Loucy (cell line): ENCODE measurements around the gene ALDH1A2.

Source experiments
- H2AFZ ChIP-seq: fragments of 200-600 bp; sonication (generic); 2 replicates; pipeline ENCODE4 v1.6.0; 2016; ENCODE audit warnings: antibody characterized with exemption, mild to moderate bottlenecking, low read length, moderate library complexity
- H3F3A ChIP-seq: fragments of 200-600 bp; 2 replicates; pipeline ENCODE4 v1.6.0; 2016; ENCODE audit warnings: antibody characterized with exemption, low read depth, mild to moderate bottlenecking
- H3K27me3 ChIP-seq: fragments of 200-600 bp; sonication (generic); 2 replicates; pipeline ENCODE4 v1.6.1; 2014; ENCODE audit warnings: low read length, mild to moderate bottlenecking; ENCODE audit not compliant: insufficient read depth, poor library complexity, severe bottlenecking
- H3K36me3 ChIP-seq: fragments of 200-600 bp; sonication (generic); 2 replicates; pipeline ENCODE4 v1.6.1; 2016; ENCODE audit warnings: low read length; ENCODE audit not compliant: insufficient read depth
- H3K4me1 ChIP-seq: fragments of 200-600 bp; sonication (generic); 2 replicates; pipeline ENCODE4 v1.5.1; 2014; ENCODE audit warnings: low read length, mild to moderate bottlenecking; ENCODE audit not compliant: insufficient read depth, poor library complexity, severe bottlenecking
- H3K4me2 ChIP-seq: fragments of 200-600 bp; sonication (generic); 2 replicates; pipeline ENCODE4 v1.6.0; 2014; ENCODE audit warnings: antibody characterized with exemption, low read length, low read depth, mild to moderate bottlenecking; ENCODE audit not compliant: poor library complexity, severe bottlenecking
- H3K4me3 ChIP-seq: fragments of 200-600 bp; sonication (generic); 2 replicates; pipeline ENCODE4 v1.5.1; 2014; ENCODE audit warnings: low read length, mild to moderate bottlenecking, mixed read lengths; ENCODE audit not compliant: poor library complexity, severe bottlenecking
- H3K79me2 ChIP-seq: fragments of 200-600 bp; sonication (generic); 2 replicates; pipeline ENCODE4 v1.6.1; 2014; ENCODE audit warnings: low read length; ENCODE audit not compliant: insufficient read depth
- H3K9ac ChIP-seq: fragments of 200-600 bp; sonication (generic); 2 replicates; pipeline ENCODE4 v1.6.0; 2014; ENCODE audit warnings: mild to moderate bottlenecking, low read depth, low read length, moderate library complexity; ENCODE audit not compliant: poor library complexity, severe bottlenecking
- H3K9me2 ChIP-seq: fragments of 200-600 bp; sonication (generic); replicated peaks from 2 replicates; pipeline ENCODE4 v1.6.1; 2016; ENCODE audit warnings: low read depth, low read length, mixed read lengths
- H3K9me3 ChIP-seq: fragments of 200-600 bp; sonication (generic); 2 replicates; pipeline ENCODE4 v1.6.1; 2014; ENCODE audit warnings: mild to moderate bottlenecking, antibody characterized with exemption, low read length, low read depth; ENCODE audit not compliant: insufficient read depth
- H4K20me1 ChIP-seq: fragments of 200-600 bp; sonication (generic); 2 replicates; pipeline ENCODE4 v1.6.0; 2014; ENCODE audit warnings: antibody characterized with exemption, low read length, mild to moderate bottlenecking; ENCODE audit not compliant: insufficient read depth, poor library complexity, severe bottlenecking
- EZH2phosphoT487 ChIP-seq: fragments of 200-600 bp; IDR thresholded peaks from 2 replicates; pipeline ENCODE4 v1.6.1; 2018; ENCODE audit warnings: antibody characterized with exemption, mild to moderate bottlenecking, moderate library complexity, borderline replicate concordance
- TF ChIP-seq, protein P1 (sequence below): fragments of 200-600 bp; sonication (generic); conservative IDR thresholded peaks from 2 replicates; pipeline ENCODE4 v1.5.1; 2014; ENCODE audit warnings: mild to moderate bottlenecking, antibody characterized with exemption, low read length

The ALDH1A2 gene

DNA sequence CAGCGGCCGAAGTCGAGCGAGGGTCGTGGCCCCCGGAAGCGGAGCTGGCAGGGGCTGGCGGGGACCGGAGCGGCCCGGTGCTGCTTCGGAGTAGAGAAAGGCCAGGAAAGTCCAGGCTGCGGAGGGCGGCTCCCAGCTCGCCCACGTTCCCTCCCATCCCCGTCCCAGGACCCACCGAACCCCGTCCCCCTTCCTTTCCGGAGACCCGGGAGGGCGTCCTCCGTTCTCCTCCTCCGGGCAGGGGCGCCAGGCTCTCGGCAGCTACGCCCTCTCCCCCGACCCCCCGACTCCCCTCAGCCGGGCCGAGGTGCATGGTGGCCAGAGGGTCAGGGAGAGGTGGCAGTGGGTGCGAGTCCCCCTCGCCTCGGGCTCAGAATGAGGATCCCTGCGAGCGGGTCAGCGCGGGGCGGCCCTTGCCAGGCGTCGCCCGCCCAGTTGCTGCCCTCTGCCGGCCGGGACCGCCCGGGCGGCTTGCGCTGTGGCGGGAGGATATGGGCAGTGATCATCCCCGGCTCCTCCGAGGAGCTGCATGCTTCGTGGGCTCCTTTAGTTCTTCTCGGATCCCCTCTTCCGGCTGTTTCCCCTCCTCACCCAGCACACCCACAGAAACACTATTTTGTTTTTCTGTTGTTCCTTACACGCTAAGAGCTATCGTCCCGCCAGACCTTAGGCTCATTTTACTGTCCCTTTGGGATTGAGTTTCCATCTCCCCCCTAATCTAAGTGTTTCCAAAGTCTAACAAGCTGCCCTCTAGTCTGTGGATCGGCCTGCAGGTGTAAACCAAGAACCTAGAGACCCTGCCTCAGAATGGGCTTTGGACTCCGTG, 744 bp upstream of the ALDH1A2 start:
- no peaks in the 10 kb centered on the region for H3K36me3 ChIP-seq
- no peaks in the 10 kb centered on the region for H3K79me2 ChIP-seq
- no peak overlapping the region for H3K4me3 ChIP-seq
- H4K20me1 ChIP-seq: no peaks in the 10 kb centered on the region
- no peak for TF ChIP-seq EZH2phosphoT487
- TF ChIP-seq, protein P1, sequence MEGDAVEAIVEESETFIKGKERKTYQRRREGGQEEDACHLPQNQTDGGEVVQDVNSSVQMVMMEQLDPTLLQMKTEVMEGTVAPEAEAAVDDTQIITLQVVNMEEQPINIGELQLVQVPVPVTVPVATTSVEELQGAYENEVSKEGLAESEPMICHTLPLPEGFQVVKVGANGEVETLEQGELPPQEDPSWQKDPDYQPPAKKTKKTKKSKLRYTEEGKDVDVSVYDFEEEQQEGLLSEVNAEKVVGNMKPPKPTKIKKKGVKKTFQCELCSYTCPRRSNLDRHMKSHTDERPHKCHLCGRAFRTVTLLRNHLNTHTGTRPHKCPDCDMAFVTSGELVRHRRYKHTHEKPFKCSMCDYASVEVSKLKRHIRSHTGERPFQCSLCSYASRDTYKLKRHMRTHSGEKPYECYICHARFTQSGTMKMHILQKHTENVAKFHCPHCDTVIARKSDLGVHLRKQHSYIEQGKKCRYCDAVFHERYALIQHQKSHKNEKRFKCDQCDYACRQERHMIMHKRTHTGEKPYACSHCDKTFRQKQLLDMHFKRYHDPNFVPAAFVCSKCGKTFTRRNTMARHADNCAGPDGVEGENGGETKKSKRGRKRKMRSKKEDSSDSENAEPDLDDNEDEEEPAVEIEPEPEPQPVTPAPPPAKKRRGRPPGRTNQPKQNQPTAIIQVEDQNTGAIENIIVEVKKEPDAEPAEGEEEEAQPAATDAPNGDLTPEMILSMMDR: no peak
- H3K4me1 ChIP-seq: no peaks in the 10 kb centered on the region
- H3K9me2 ChIP-seq: no peaks in the 10 kb centered on the region
- H3K4me2 ChIP-seq: no peak overlapping the region
- no peaks in the 10 kb centered on the region for H3K9me3 ChIP-seq
- H3K27me3 ChIP-seq: peaks cover 38% of the 10 kb centered on the region
- no peaks in the 10 kb centered on the region for H3F3A ChIP-seq
- no peak overlapping the region for H2AFZ ChIP-seq
- no peak overlapping the region for H3K9ac ChIP-seq

DNA sequence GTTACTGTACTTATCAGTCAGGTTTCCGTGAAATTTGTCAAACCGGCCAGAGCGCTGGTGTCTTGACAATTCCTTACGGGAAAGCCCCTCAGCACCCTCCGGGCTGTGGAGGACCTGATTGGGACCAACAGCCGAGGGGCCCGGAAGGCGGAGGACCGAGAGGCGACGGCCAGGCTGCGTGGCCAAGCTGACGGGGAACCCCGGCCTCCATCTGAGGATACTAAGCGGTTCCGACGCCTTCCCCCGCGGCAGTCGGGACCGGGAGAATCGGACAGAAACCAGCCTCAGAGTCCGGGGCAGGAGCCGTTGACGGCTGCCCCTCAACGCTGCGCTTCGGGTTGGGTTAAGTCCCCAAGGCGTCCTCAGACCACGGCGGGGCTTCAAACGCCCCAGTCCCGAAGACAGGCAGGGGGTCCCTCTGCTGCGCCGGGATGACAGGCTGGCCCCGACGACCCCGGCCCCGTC, 499 bp downstream of the ALDH1A2 start:
- H4K20me1 ChIP-seq: no peaks in the 10 kb centered on the region
- H3K36me3 ChIP-seq: no peaks in the 10 kb centered on the region
- H3K79me2 ChIP-seq: no peaks in the 10 kb centered on the region
- no peak for TF ChIP-seq EZH2phosphoT487
- TF ChIP-seq, protein P1: no peak
- no peak overlapping the region for H3K9ac ChIP-seq
- no peaks in the 10 kb centered on the region for H3K9me2 ChIP-seq
- no peaks in the 10 kb centered on the region for H3K9me3 ChIP-seq
- no peaks in the 10 kb centered on the region for H3F3A ChIP-seq
- H3K4me1 ChIP-seq: no peaks in the 10 kb centered on the region
- H3K27me3 ChIP-seq: peaks cover 47% of the 10 kb centered on the region
- no peak overlapping the region for H2AFZ ChIP-seq
- no peak overlapping the region for H3K4me2 ChIP-seq
- no peak overlapping the region for H3K4me3 ChIP-seq

DNA sequence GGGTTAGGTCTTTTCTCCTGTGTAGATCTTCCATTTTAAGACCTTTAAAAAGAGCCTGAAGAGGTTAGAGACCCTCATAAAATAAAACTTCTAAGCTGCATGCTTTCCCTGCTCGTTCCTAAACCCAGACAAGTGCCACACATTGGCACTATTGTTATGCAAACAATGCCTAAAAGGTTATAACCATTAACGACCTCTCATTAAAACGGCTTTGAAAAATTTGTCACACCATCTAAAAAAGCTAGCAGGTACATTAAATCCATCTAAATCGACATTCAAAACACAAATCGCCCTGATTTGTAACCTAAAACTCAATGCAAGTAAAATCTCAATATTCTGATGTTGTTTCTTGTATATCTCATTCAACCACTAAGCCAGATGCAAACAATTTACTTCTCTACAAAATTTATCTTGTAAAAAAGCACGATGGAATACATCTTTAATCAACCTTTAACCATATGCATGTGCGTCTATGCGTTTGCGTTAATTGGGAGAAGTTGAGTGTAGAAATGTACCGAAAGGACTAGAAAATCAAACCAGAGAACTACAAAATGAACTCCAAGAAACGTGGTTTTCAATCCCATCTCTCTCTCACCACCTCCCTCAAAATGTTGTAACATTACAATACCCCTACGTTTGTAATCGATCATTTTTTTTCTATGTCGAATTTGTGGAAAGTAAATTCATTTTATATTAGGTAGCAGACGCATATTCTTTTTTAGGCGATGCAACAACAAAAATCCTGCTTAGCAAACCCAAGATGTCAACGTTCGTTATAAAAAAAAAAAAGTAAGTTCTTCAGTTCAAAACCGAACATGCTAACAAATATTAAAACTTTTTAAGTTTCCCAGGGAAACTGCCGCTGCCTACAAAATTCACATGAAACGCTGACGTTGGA, 1.2 kb downstream of the ALDH1A2 start:
- peaks cover 48% of the 10 kb centered on the region for H3K27me3 ChIP-seq

More for the DNA sequence above, 1.2 kb downstream of the ALDH1A2 start:
- Histone ChIP-seq H3K79me2 (no peaks in the 10 kb centered on the region), H3K36me3 (no peaks in the 10 kb centered on the region), H3K4me3 (no peak overlapping the region), H3K9me2 (no peaks in the 10 kb centered on the region), H4K20me1 (no peaks in the 10 kb centered on the region), H3K9ac (no peak overlapping the region), H3K4me1 (no peaks in the 10 kb centered on the region), H3K4me2 (no peak overlapping the region), H3K9me3 (no peaks in the 10 kb centered on the region), H2AFZ (no peak overlapping the region), H3F3A (no peaks in the 10 kb centered on the region)
- TF ChIP-seq, protein P1: no peak
- no peak for TF ChIP-seq EZH2phosphoT487
